GM19351 (cell line): Measurements from ENCODE around the gene KLHL33.

Source experiments
- ATAC-seq: cut with Tn5 transposase; IDR thresholded peaks from one replicate; pipeline ENCODE4 v1.9.1; 2021; ENCODE audit warnings: mild to moderate bottlenecking, moderate library complexity; ENCODE audit not compliant: unreplicated experiment

KLHL33 gene

GRCh38 chr14:20435582-20436362 is at the start of gene KLHL33:
Gene KLHL33 (minus strand): TSS chr14:20436166. CDS start chr14:20435811, 355 bp downstream.
- no peak for ATAC-seq

GRCh38 chr14:20482382-20482781 is 46.4 kb upstream of the KLHL33 start:
- no peak for ATAC-seq

- no peak for ATAC-seq
Observed at GRCh38 chr14:20478894-20479293, 42.9 kb upstream of the KLHL33 start.

GRCh38 chr14:20477211-20477876 is 41.4 kb upstream of the KLHL33 start:
- no peak for ATAC-seq

GRCh38 chr14:20476776-20477175 is 40.8 kb upstream of the KLHL33 start:
- ATAC-seq: no peak

- no peak for ATAC-seq
Observed at GRCh38 chr14:20472536-20473169, 36.7 kb upstream of the KLHL33 start.

- no peak for ATAC-seq
Observed at GRCh38 chr14:20470603-20470901, 34.6 kb upstream of the KLHL33 start.

GRCh38 chr14:20469890-20470602 is 34.1 kb upstream of the KLHL33 start:
- peak; percentile 36 for ATAC-seq

GRCh38 chr14:20469242-20469889 is 33.4 kb upstream of the KLHL33 start, which contains the start of gene PNP:
Gene PNP (plus strand): TSS chr14:20469406. CDS start chr14:20469525, 119 bp downstream.
- peak; percentile 93 for ATAC-seq

- ATAC-seq: no peak
Observed at GRCh38 chr14:20468764-20469241, 32.8 kb upstream of the KLHL33 start.

GRCh38 chr14:20461225-20462141 is 25.5 kb upstream of the KLHL33 start, which contains the start of gene PIP4P1:
Gene PIP4P1 (minus strand): TSS chr14:20461434. CDS start chr14:20461325, 109 bp downstream.
- ATAC-seq: peak; percentile 91

- ATAC-seq: peak; percentile 4
Observed at GRCh38 chr14:20460458-20461224, 24.7 kb upstream of the KLHL33 start.

- ATAC-seq: no peak
Observed at GRCh38 chr14:20458031-20458789, 22.2 kb upstream of the KLHL33 start.

GRCh38 chr14:20456971-20457370 is 21.0 kb upstream of the KLHL33 start:
- no peak for ATAC-seq

GRCh38 chr14:20455355-20456300 is 19.7 kb upstream of the KLHL33 start:
- ATAC-seq: peak; percentile 50

- ATAC-seq: peak; percentile 82
Observed at GRCh38 chr14:20454516-20455354, 18.8 kb upstream of the KLHL33 start, which contains the start of the genes APEX1 and OSGEP. Gene APEX1 (plus strand): TSS chr14:20455226. CDS start chr14:20455646, 420 bp downstream. Gene OSGEP (minus strand): TSS chr14:20454812. CDS start chr14:20454683, 129 bp downstream.
